Measurements from ENCODE around the gene CD99. TPM values are rescaled to one million over a fixed set of nuclear protein-coding genes. Genes with fewer than 3 reads are reported as not detected.
"Not testable (repeated sequence)": the region's sequence is repeated elsewhere in the genome, so short reads cannot be mapped to it uniquely, and the experiment has no call there.

The CD99 gene
- total and polyA plus RNA-seq, 7 experiments from 2014 or later, result 112 to 293 (median 179) TPM

DNA sequence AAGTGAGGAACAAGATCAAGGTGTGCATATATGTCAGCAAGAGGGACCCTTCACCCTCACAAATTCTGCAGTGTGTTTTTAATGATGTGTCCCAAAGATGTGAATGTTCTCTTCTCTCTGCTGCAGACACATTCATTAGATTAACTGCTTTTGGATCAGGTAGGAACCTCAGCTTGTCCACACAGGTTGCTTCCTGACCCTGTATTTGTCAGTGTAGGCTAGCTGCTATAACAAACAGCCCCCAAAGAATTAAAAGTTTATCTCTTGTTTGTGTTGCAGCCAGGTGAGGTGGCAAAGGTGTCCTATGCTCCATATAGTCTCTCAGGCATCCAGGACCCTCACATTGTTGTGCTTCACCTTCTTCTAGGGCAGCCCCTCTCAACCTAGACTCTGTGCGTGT, 78.5 kb downstream of the CD99 start:
- peaks cover 0 to 32% (median 23%) of the 10 kb centered on the region in 5 donors for H3K27me3 Mint-ChIP-seq
- intact Hi-C loops (cut with micrococcal nuclease), result no loop called here
- H3K27ac Mint-ChIP-seq, result no peak overlapping the region

DNA sequence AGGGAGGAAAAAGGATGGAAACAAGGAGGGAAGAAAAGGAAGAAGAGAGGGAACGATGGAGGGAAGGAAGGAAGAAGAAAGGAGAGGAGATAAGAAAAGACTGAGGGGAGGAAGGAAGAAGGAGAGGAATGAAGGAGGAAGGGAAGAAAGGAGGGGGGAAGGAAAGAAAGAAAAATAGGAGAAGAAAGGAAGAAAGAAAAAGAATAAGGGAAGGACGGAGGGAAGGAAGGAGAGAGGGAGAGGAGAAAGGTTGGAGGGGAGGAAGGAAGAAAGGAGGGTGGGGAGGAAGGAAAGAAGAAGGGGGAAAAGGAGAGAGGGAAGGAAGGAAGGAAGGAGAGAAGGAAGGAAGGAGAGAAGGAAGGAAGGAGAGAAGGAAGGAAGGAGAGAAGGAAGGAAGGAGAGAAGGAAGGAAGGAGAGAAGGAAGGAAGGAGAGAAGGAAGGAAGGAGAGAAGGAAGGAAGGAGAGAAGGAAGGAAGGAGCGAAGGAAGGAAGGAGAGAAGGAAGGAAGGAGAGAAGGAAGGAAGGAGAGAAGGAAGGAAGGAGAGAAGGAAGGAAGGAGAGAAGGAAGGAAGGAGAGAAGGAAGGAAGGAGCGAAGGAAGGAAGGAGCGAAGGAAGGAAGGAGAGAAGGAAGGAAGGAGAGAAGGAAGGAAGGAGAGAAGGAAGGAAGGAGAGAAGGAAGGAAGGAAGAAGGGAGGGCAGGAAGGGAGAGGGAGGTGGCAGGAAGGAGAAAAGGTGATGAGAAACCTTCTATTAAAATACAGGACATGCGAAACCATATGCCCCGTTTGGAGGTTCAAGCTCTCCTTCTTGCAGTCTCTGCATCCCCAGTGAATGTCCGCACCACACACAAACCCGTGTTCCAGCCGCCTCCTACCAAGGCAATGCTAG, 82.3 kb downstream of the CD99 start:
- ATAC-seq, POLR2A ChIA-PET, H3K27ac Mint-ChIP-seq: not testable (repeated sequence)

More for the DNA sequence above, 78.5 kb downstream of the CD99 start:
- Histone ChIP-seq H3K4me1 (ENCODE audit: control insufficient read depth in 2 of 2, insufficient read depth in 2 of 2, low read length in 2 of 2) (no peaks in the 10 kb centered on the region), H3K27ac (ENCODE audit: low read depth, low read length) (no peak overlapping the region), H3K9me3 (ENCODE audit: control insufficient read depth in 2 of 3, low read length in 3 of 3) (no peaks in the 10 kb centered on the region), H3K27me3 (ENCODE audit: control insufficient read depth in 2 of 2, insufficient read depth in 2 of 2, low read length in 2 of 2) (no peaks in the 10 kb centered on the region), H3K36me3 (ENCODE audit: control insufficient read depth in 2 of 3, insufficient read depth in 3 of 3, low read length in 3 of 3) (no peaks in the 10 kb centered on the region), H3K4me3 (ENCODE audit: low read length) (no peak overlapping the region)
- ChIA-PET CTCF (no interaction called here), POLR2A (no interaction called here)
- Mint-ChIP-seq H3K9me3 (peaks cover 0 to 16% (median 5%) of the 10 kb centered on the region in 11 donors), H3K4me1 (peaks cover 0 to 8% (median 7%) of the 10 kb centered on the region in 7 donors), H3K36me3 (peaks cover 0 to 13% (median 5%) of the 10 kb centered on the region in 5 donors), H3K4me3 (no peak overlapping the region)
- DNase-seq (no peak), ATAC-seq (no peak)

DNA sequence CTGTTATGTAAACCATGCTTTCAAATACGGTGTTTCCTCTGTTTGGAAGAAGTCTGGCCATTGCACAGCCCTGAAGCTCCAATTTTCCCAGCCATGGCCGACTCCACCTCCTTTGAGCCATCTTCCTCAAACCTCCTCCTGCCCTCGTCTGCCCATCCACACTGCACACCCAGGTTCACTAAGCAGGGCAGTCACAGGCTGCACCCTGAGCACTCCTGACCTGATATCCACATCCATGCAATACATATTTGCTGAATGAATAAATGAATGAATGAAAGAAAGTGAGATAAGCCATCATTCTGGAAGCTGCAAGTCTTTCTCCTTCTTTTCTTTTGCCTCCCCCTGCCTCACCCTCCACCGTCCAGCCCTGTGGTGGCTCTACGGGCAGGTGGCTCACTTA, 83.0 kb downstream of the CD99 start:
- ChIA-PET POLR2A (no interaction called here), CTCF (no interaction called here)
- no peak for ATAC-seq
- H3K27ac ChIP-seq (ENCODE audit: low read depth, low read length), result no peak overlapping the region
- DNase-seq, result no peak
- Mint-ChIP-seq H3K4me3 (no peak overlapping the region), H3K27me3 (peaks cover 5 to 37% (median 28%) of the 10 kb centered on the region in 5 donors), H3K27ac (no peak overlapping the region), H3K9me3 (peaks cover 0 to 21% (median 5%) of the 10 kb centered on the region in 11 donors), H3K4me1 (no peaks in the 10 kb centered on the region), H3K36me3 (peaks cover 0 to 18% (median 7%) of the 10 kb centered on the region in 5 donors)
- no peaks in the 10 kb centered on the region for H3K9me3 ChIP-seq (ENCODE audit: control insufficient read depth in 2 of 3, low read length in 3 of 3)
- H3K4me1 ChIP-seq (ENCODE audit: control insufficient read depth in 2 of 2, insufficient read depth in 2 of 2, low read length in 2 of 2), result no peaks in the 10 kb centered on the region
- intact Hi-C loops (cut with micrococcal nuclease), result no loop called here
- H3K27me3 ChIP-seq (ENCODE audit: control insufficient read depth in 2 of 2, insufficient read depth in 2 of 2, low read length in 2 of 2), result no peaks in the 10 kb centered on the region
- H3K36me3 ChIP-seq (ENCODE audit: control insufficient read depth in 2 of 3, insufficient read depth in 3 of 3, low read length in 3 of 3), result no peaks in the 10 kb centered on the region
- H3K4me3 ChIP-seq (ENCODE audit: low read length), result no peak overlapping the region

More for the DNA sequence above, 82.3 kb downstream of the CD99 start:
- H3K27ac ChIP-seq (ENCODE audit: low read depth, low read length); H3K4me1 ChIP-seq (ENCODE audit: control insufficient read depth in 2 of 2, insufficient read depth in 2 of 2, low read length in 2 of 2); H3K4me1 Mint-ChIP-seq; H3K36me3 ChIP-seq (ENCODE audit: control insufficient read depth in 2 of 3, insufficient read depth in 3 of 3, low read length in 3 of 3); H3K4me3 ChIP-seq (ENCODE audit: low read length); H3K4me3 Mint-ChIP-seq; intact Hi-C loops (cut with micrococcal nuclease); H3K27me3 ChIP-seq (ENCODE audit: control insufficient read depth in 2 of 2, insufficient read depth in 2 of 2, low read length in 2 of 2); H3K9me3 ChIP-seq (ENCODE audit: control insufficient read depth in 2 of 3, low read length in 3 of 3); CTCF ChIA-PET; DNase-seq: not testable (repeated sequence)
- Mint-ChIP-seq H3K27me3 (peaks cover 3 to 37% (median 28%) of the 10 kb centered on the region in 5 donors), H3K36me3 (peaks cover 0 to 18% (median 7%) of the 10 kb centered on the region in 5 donors), H3K9me3 (peaks cover 0 to 21% (median 5%) of the 10 kb centered on the region in 11 donors)

DNA sequence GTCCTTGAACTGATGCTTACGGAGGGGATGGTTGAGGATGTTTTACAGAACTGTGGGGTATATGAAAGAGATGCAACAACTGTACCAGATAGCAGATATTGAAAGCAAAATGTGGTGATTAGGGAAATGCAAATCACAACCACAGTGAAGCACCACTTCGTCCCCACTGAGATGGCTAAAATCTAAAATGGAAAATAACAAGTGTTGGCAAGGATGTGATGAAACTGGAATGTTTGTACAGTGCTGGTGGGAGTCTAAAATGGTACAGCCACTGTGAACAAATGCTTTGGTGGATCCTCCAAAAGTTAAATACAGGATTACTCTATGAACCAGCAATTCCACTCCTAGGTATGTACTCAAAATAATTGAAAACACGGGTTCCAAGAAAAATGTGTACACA, 83.7 kb downstream of the CD99 start:
- H3K27me3 Mint-ChIP-seq, result peaks cover 5 to 37% (median 24%) of the 10 kb centered on the region in 5 donors
- H3K27ac Mint-ChIP-seq, result no peak overlapping the region
- no peak for DNase-seq
- H3K4me3 Mint-ChIP-seq, result no peak overlapping the region
- Histone ChIP-seq H3K4me3 (ENCODE audit: low read length) (no peak overlapping the region), H3K27ac (ENCODE audit: low read depth, low read length) (no peak overlapping the region), H3K9me3 (ENCODE audit: control insufficient read depth in 2 of 3, low read length in 3 of 3) (no peaks in the 10 kb centered on the region), H3K27me3 (ENCODE audit: control insufficient read depth in 2 of 2, insufficient read depth in 2 of 2, low read length in 2 of 2) (no peaks in the 10 kb centered on the region), H3K4me1 (ENCODE audit: control insufficient read depth in 2 of 2, insufficient read depth in 2 of 2, low read length in 2 of 2) (no peaks in the 10 kb centered on the region), H3K36me3 (ENCODE audit: control insufficient read depth in 2 of 3, insufficient read depth in 3 of 3, low read length in 3 of 3) (no peaks in the 10 kb centered on the region)
- H3K36me3 Mint-ChIP-seq, result peaks cover 0 to 18% (median 7%) of the 10 kb centered on the region in 5 donors
- ChIA-PET POLR2A (no interaction called here), CTCF (no interaction called here)
- intact Hi-C loops (cut with micrococcal nuclease), result no loop called here
- H3K9me3 Mint-ChIP-seq, result peaks cover 0 to 21% (median 5%) of the 10 kb centered on the region in 11 donors
- no peaks in the 10 kb centered on the region for H3K4me1 Mint-ChIP-seq
- ATAC-seq, result no peak

DNA sequence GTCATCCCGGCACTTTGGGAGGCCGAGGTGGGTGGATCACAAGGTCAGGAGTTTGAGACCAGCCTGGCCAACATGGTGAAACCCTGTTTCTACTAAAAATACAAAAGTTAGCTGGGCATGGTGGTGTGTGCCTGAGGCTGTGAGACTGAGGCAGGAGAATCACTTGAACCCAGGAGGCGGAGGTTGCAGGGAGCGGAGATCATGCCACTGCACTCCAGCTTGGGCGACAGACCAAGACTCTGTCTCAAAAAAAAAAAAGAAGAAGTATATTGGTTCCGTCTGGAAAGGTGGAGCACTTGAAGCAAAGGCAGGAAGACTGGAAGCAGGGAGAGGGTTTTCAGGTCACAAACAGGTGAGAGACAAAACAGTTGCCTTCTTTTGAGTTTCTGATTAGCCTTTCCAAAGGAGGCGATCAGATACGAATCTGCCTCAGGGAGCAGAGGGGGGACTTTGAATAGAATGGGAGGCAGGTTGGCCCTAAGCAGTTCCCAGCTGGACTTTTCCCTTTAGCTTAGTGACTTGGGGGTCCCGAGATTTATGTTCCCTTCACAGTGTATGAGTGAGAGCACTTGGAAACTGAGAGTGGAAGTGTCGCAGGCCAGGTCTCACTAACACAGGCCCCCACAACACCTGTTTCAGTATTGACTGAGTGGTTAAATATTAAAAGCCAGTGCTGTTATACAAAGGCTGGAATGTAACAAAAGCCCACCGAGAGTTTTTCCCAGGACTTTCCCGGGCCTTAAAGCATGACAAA, 89.6 kb downstream of the CD99 start:
- H3K4me1 ChIP-seq (ENCODE audit: control insufficient read depth in 2 of 2, insufficient read depth in 2 of 2, low read length in 2 of 2); H3K9me3 Mint-ChIP-seq; H3K36me3 Mint-ChIP-seq; H3K27ac ChIP-seq (ENCODE audit: low read depth, low read length); H3K36me3 ChIP-seq (ENCODE audit: control insufficient read depth in 2 of 3, insufficient read depth in 3 of 3, low read length in 3 of 3); CTCF ChIA-PET; H3K4me3 Mint-ChIP-seq; H3K27ac Mint-ChIP-seq; ATAC-seq; intact Hi-C loops (cut with micrococcal nuclease); DNase-seq; H3K27me3 Mint-ChIP-seq; POLR2A ChIA-PET; H3K9me3 ChIP-seq (ENCODE audit: control insufficient read depth in 2 of 3, low read length in 3 of 3); H3K27me3 ChIP-seq (ENCODE audit: control insufficient read depth in 2 of 2, insufficient read depth in 2 of 2, low read length in 2 of 2); H3K4me3 ChIP-seq (ENCODE audit: low read length): not testable (repeated sequence)
- peaks cover 0 to 17% (median 10%) of the 10 kb centered on the region in 7 donors for H3K4me1 Mint-ChIP-seq

DNA sequence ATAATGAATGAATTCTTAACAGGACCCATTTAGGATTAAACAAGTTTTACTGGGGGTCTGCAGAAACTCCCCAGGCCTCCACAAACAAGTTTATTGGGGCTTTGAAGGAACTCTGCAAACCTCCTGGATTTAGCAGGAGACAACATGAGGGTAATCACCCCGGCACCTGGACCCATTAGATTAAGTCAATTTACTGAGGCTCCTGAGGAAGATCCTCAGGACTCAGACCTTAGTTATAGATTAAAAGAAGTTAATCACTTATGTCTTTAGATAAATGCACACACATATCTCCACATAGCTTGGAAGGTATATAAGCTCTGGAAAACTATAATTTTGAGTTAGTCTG, 90.1 kb downstream of the CD99 start:
- POLR2A ChIA-PET, result no interaction called here
- no peaks in the 10 kb centered on the region for H3K4me1 ChIP-seq (ENCODE audit: control insufficient read depth in 2 of 2, insufficient read depth in 2 of 2, low read length in 2 of 2)
- H3K9me3 Mint-ChIP-seq, result peaks cover 0 to 2% (median 0%) of the 10 kb centered on the region in 11 donors

More for the DNA sequence above, 90.1 kb downstream of the CD99 start:
- DNase-seq (no peak), ATAC-seq (no peak)
- Histone ChIP-seq H3K4me3 (ENCODE audit: low read length) (no peak overlapping the region), H3K27ac (ENCODE audit: low read depth, low read length) (no peak overlapping the region), H3K27me3 (ENCODE audit: control insufficient read depth in 2 of 2, insufficient read depth in 2 of 2, low read length in 2 of 2) (no peaks in the 10 kb centered on the region), H3K9me3 (ENCODE audit: control insufficient read depth in 2 of 3, low read length in 3 of 3) (no peaks in the 10 kb centered on the region), H3K36me3 (ENCODE audit: control insufficient read depth in 2 of 3, insufficient read depth in 3 of 3, low read length in 3 of 3) (no peaks in the 10 kb centered on the region)
- no peaks in the 10 kb centered on the region for H3K36me3 Mint-ChIP-seq
- intact Hi-C loops (cut with micrococcal nuclease), result no loop called here
- peak overlapping the region in 1 of 9 donors; percentile 18 for H3K27ac Mint-ChIP-seq
- peak overlapping the region in 1 of 10 donors; percentile 54 for H3K4me3 Mint-ChIP-seq
- H3K27me3 Mint-ChIP-seq, result peaks cover 0 to 7% (median 0%) of the 10 kb centered on the region in 5 donors
- peaks cover 0 to 17% (median 10%) of the 10 kb centered on the region in 7 donors for H3K4me1 Mint-ChIP-seq
- CTCF ChIA-PET, result no interaction called here

Measured in naive thymus-derived CD4-positive, alpha-beta T cell (primary cell).